BLaER1 treated with 17β-estradiol and CSF1 and Interleukin-3, amounts not matched to agents 10 nM and 100 nM (cell line): ENCODE data around the gene CASP9.

Source experiments
- H3K27ac ChIP-seq, 11 experiments: shearing (Covaris generic); formaldehyde crosslinking; 2 replicates each; pipeline ENCODE4 v1.8.1; 2022
- H3K27me3 ChIP-seq, 11 experiments: shearing (Covaris generic); formaldehyde crosslinking; 2 replicates each; pipeline ENCODE4 v1.8.1; 2022
- H3K36me3 ChIP-seq, 11 experiments: shearing (Covaris generic); formaldehyde crosslinking; 2 replicates each; pipeline ENCODE4 v1.8.1; 2022
- H3K4me1 ChIP-seq, 10 experiments: shearing (Covaris generic); formaldehyde crosslinking; 2 replicates each; pipeline ENCODE4 v1.8.1; 2022
- H3K4me2 ChIP-seq, 11 experiments: shearing (Covaris generic); formaldehyde crosslinking; 2 replicates each; pipeline ENCODE4 v1.8.1; 2022
- H3K4me3 ChIP-seq, 10 experiments: shearing (Covaris generic); formaldehyde crosslinking; 2 replicates each; pipeline ENCODE4 v1.8.1; 2022
- H3K9ac ChIP-seq, 11 experiments: shearing (Covaris generic); formaldehyde crosslinking; 2 replicates each; pipeline ENCODE4 v1.8.1; 2022
- H3K9me3 ChIP-seq, 11 experiments: shearing (Covaris generic); formaldehyde crosslinking; replicated peaks in 1 of 11; 2 replicates each; pipeline ENCODE4 v1.8.1; 2022
- H4K20me1 ChIP-seq, 11 experiments: shearing (Covaris generic); formaldehyde crosslinking; 2 replicates each; pipeline ENCODE4 v1.8.1; 2022
- Cebpa-rat ChIP-seq, 11 experiments: shearing (Covaris generic); IDR thresholded peaks; 2 replicates each; pipeline ENCODE4 v1.8.1; 2022

CASP9 gene

DNA sequence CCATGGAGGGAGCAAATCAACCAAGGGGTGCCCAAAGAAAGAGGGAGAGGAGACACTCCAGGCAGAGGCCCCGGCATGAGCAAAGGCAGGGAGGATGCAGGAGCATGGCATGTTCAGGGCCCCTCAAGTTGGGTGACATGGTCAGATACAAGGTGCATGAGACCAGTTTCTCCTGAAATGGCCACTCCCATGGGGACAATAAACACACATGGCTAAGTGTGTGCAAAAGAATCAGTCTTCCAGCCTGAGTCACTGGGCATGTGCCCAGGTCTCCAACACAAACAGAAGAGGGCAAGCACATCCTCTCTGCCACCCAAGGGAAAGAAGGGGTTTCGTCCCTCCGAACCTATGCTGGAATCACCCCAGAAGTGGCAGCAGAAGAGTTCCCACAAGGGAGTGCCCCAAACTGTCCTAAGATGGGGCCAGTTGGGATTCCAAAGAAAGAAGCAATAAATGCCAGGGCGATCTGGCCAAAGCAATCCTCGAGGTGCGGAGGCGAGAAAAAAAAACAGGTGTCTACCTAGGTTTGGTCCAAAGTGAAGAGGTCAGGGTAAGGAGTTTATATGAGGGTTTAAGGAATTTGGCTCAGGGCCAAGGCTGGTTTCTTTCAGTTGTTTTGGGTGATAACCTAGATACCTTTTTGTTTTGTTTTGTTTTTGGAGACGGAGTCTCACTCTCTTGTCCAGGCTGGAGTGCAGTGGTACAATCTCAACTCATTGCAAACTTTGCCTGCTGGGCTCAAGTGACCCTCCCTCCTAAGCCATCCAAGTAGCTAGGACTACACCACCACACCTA, 13.2 kb downstream of the CASP9 start:
- Histone ChIP-seq H3K36me3 (peaks cover 6 to 52% (median 25%) of the 10 kb centered on the region in 11 experiments; a peak in 17 of 22 replicates), H3K4me2 (no peak overlapping the region), H3K27ac (no peak overlapping the region), H3K4me3 (no peak overlapping the region), H3K9ac (no peak overlapping the region), H4K20me1 (peaks cover 0 to 3% (median 0%) of the 10 kb centered on the region in 11 experiments; a peak in 3 of 22 replicates), H3K4me1 (peaks cover 15 to 32% (median 20%) of the 10 kb centered on the region in 10 experiments), H3K27me3 (no peaks in the 10 kb centered on the region), H3K9me3 (no peaks in the 10 kb centered on the region)
- no peak for TF ChIP-seq Cebpa-rat (IDR thresholded peaks at IDR 0.05)

DNA sequence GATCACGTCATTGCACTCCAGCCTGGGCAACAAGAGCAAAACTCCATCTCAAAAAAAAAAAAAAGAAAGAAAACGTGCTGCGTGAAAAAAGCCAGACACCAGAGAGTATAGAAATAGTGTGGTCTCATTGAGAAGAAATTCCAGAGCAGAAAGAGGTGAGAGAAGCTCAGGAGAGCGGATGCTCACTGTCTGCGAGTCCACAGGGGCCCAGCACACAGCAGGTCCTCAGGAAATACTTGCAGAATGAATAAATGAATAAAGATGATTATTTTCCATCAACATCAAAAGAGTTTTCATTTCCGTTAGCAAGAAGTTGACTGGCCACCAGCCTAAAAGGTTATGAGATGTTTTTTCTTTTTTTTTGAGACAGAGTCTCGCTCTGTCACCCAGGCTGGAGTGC, 14.4 kb downstream of the CASP9 start:
- Histone ChIP-seq H3K4me2 (peak overlapping the region in 4 of 11 experiments; percentile 1 to 18 (median 11); a peak in 5 of 22 replicates), H3K4me3 (no peak overlapping the region), H3K27me3 (no peaks in the 10 kb centered on the region), H3K27ac (no peak overlapping the region), H3K4me1 (peaks cover 3 to 21% (median 8%) of the 10 kb centered on the region in 10 experiments; a peak in 18 of 20 replicates), H3K9me3 (no peaks in the 10 kb centered on the region), H3K9ac (no peak overlapping the region), H4K20me1 (peaks cover 0 to 10% (median 0%) of the 10 kb centered on the region in 11 experiments; a peak in 3 of 22 replicates), H3K36me3 (peaks cover 13 to 64% (median 38%) of the 10 kb centered on the region in 11 experiments; a peak in 17 of 22 replicates)
- no peak for TF ChIP-seq Cebpa-rat (IDR thresholded peaks at IDR 0.05)

DNA sequence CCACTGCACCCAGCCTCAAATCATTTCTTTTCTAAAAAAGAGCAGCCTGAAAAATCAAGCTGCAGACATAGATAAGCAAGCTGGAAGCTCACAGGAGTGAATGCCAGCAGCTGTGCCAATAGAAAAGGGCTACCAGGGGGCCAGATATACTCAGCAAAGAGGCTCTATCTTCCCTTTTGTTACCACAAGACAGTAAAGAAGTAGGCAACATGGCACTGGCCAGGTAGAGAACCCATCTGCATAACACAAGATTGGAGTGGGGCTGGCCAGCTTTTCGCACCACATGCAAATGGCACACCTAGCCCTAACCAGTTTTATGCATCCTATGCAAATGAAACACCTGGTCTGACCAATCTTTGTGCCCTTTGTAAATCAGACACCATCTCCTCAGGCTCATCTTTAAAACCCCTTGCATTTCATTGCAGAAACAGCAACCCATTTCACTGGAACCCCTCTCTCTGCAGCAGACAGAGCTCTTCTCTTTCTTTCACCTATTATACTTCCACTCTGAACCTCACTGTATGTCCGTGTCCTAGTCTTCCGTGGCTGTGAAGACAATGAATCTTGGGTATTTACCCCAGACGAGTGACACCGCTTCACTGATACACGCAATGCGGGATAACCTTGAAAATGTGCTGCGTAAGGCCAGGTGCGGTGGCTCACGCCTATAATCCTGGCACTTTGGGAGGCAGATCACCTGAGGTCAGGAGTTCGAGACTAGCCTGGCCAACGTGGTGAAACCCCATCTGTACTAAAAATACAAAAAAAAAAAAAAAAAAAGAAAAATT, 15.1 kb downstream of the CASP9 start:
- no peaks in the 10 kb centered on the region for H3K9me3 ChIP-seq
- H3K4me3 ChIP-seq = no peak overlapping the region
- peaks cover 13 to 71% (median 40%) of the 10 kb centered on the region in 11 experiments; a peak in 18 of 22 replicates for H3K36me3 ChIP-seq
- H3K27ac ChIP-seq = no peak overlapping the region
- peak overlapping the region in 1 of 11 experiments; percentile 16; a peak in 1 of 22 replicates for H3K4me2 ChIP-seq
- peaks cover 0 to 21% (median 5%) of the 10 kb centered on the region in 10 experiments; a peak in 8 of 20 replicates for H3K4me1 ChIP-seq
- no peaks in the 10 kb centered on the region for H3K27me3 ChIP-seq
- no peak for TF ChIP-seq Cebpa-rat (IDR thresholded peaks at IDR 0.05)
- H3K9ac ChIP-seq = no peak overlapping the region
- peaks cover 0 to 10% (median 0%) of the 10 kb centered on the region in 11 experiments; a peak in 3 of 22 replicates for H4K20me1 ChIP-seq

DNA sequence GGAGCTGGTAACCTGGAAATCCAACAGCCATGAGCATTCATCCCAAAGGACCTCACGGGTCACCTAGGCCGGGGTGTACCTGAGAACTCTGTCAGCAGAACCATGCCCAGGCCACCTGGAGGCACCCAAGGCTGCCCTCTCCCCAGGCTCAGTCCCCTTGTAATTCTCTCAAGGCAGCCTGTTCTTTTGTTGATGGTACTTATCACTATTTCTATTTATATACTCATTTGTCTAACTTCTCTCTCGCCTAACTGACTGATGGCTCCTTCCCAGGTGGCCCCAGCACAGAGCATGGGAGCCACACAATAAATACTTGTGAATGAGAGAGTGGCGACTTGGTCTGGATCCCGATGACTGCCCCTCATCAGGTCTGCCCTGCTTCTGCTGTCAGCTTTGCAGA, 16.7 kb downstream of the CASP9 start:
- Histone ChIP-seq H3K27me3 (no peaks in the 10 kb centered on the region), H3K4me1 (peaks cover 5 to 32% (median 15%) of the 10 kb centered on the region in 10 experiments; a peak in 18 of 20 replicates), H3K9ac (peak overlapping the region in 1 of 11 experiments; percentile 29; a peak in 1 of 22 replicates), H3K27ac (no peak overlapping the region), H3K36me3 (peaks cover 16 to 71% (median 40%) of the 10 kb centered on the region in 11 experiments; a peak in 19 of 22 replicates), H3K9me3 (no peaks in the 10 kb centered on the region), H3K4me2 (peak overlapping the region in 2 of 11 experiments; percentile 3 to 7; a peak in 1 of 22 replicates), H3K4me3 (no peak overlapping the region), H4K20me1 (peaks cover 0 to 13% (median 0%) of the 10 kb centered on the region in 11 experiments; a peak in 2 of 22 replicates)
- no peak for TF ChIP-seq Cebpa-rat (IDR thresholded peaks at IDR 0.05)

DNA sequence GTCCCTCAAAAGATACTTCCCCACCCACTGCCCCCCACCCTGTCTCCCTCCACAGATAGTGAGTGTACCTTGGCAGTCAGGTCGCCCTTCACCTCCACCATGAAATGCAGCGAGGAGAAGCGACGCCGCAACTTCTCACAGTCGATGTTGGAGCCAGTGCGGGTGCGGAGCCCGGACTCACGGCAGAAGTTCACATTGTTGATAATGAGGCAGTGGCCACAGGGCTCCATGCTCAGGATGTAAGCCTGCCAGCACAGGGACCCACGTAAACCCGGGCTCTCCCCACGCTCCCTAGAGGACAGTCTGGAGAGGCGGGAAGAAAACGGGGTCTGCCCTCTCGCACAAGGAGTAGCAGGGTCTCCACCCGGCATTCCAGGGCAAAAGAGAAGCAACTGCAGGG, 17.2 kb downstream of the CASP9 start:
- Histone ChIP-seq H3K9ac (no peak overlapping the region), H3K9me3 (no peaks in the 10 kb centered on the region), H3K36me3 (peaks cover 14 to 71% (median 37%) of the 10 kb centered on the region in 11 experiments; a peak in 19 of 22 replicates), H3K4me3 (no peak overlapping the region), H3K4me2 (0 out of 22 replicates have a peak overlapping the region, but pooled peaks of 1 of the 11 experiments have one; percentile 7), H3K4me1 (peaks cover 9 to 36% (median 18%) of the 10 kb centered on the region in 10 experiments; a peak in 18 of 20 replicates), H3K27ac (no peak overlapping the region), H4K20me1 (peaks cover 0 to 17% (median 0%) of the 10 kb centered on the region in 11 experiments; a peak in 4 of 22 replicates), H3K27me3 (no peaks in the 10 kb centered on the region)
- TF ChIP-seq Cebpa-rat (IDR thresholded peaks at IDR 0.05) = no peak

DNA sequence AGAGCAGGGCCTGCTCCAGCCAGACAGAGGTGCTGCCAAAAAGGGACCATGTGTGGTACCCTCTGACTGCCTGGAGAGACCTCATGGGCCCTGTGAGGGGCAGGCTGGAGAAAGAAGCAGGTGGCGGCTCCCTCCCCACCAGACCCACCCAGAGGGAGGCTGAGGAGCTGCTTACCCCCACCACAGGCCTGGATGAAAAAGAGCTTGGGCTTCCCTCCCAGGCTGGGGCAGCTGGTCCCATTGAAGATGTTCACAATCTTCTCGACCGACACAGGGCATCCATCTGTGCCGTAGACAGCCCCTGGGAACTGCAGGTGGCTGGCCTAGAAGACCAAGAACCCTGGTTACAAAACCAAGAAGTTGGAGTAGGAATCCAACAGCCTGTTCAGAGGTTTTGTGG, 19.6 kb downstream of the CASP9 start:
- Histone ChIP-seq H4K20me1 (peaks cover 0 to 17% (median 0%) of the 10 kb centered on the region in 11 experiments; a peak in 3 of 22 replicates), H3K9me3 (no peaks in the 10 kb centered on the region), H3K9ac (no peak overlapping the region), H3K4me1 (peaks cover 9 to 24% (median 13%) of the 10 kb centered on the region in 10 experiments; a peak in 18 of 20 replicates), H3K4me3 (no peak overlapping the region), H3K27ac (no peak overlapping the region), H3K27me3 (no peaks in the 10 kb centered on the region), H3K4me2 (no peak overlapping the region), H3K36me3 (peaks cover 11 to 79% (median 44%) of the 10 kb centered on the region in 11 experiments; a peak in 18 of 22 replicates)
- TF ChIP-seq Cebpa-rat (IDR thresholded peaks at IDR 0.05) = no peak

DNA sequence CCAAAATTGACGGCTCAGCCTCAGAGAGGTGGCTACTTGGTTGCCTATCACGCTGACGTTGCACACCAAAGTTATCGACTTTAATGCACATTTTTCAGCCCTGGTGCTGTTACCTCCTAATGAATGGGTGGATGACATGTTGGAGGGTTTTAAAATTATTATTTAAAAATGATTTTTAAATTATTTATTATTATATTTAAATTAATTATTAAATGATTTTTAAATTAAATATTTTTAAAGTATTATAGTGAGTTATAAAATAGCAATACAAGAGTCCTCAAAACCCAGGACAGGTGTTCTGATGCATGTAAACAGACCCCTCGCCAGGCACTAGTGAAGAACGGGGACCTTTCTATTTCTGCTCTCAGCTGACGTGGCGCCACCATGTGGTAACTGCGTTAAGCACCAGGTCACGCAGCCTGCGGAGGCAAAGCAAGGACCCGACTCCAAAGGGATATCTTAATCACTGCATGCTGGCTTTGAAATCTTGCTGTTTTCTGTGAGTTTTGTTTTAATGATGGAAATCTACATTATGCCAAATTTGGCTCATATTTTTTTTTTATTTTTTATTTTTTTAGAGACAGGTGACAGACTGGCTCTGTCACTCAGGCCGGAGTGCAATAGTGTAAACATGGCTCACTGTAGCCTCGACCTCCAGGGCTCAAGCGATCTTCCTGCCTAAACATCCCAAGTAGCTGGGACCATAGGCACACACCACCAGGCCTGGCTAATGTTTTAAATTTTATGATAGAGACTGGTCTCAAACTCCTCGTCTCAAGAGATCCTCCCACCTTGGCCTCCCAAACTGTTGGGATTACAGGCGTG, 22.6 kb downstream of the CASP9 start:
- no peaks in the 10 kb centered on the region for H3K27me3 ChIP-seq
- no peak overlapping the region for H3K4me3 ChIP-seq
- H3K9me3 ChIP-seq = peaks cover 6 to 12% (median 9%) of the 10 kb centered on the region in 11 experiments; a peak in 20 of 22 replicates
- peaks cover 0 to 17% (median 0%) of the 10 kb centered on the region in 11 experiments; a peak in 2 of 22 replicates for H4K20me1 ChIP-seq
- H3K27ac ChIP-seq = no peak overlapping the region
- no peak overlapping the region for H3K4me2 ChIP-seq
- TF ChIP-seq Cebpa-rat (IDR thresholded peaks at IDR 0.05) = no peak
- H3K4me1 ChIP-seq = peaks cover 9 to 17% (median 12%) of the 10 kb centered on the region in 10 experiments; a peak in 18 of 20 replicates
- H3K9ac ChIP-seq = no peak overlapping the region
- peaks cover 14 to 86% (median 52%) of the 10 kb centered on the region in 11 experiments; a peak in 20 of 22 replicates for H3K36me3 ChIP-seq
